CD8-positive, alpha-beta memory T cell (primary cell): ENCODE measurements around the gene ZNF705A. TPM values are rescaled to one million over a fixed set of nuclear protein-coding genes. Genes with fewer than 3 reads are reported as not detected.
"Not testable (repeated sequence)": the region's sequence is repeated elsewhere in the genome, so short reads cannot be mapped to it uniquely, and the experiment has no call there.

Experiments used
- CTCF ChIA-PET: fragments of 350-600 bp; sonication (Branson Sonifier 250); formaldehyde crosslinking; loops from one replicate; lab custom pipeline; 2021; ENCODE audit warnings: antibody characterized with exemption; lab: Charles Lee
- POLR2A ChIA-PET: fragments of 350-600 bp; sonication (Branson Sonifier 250); formaldehyde crosslinking; loops from one replicate; lab custom pipeline; 2021; ENCODE audit warnings: antibody characterized with exemption; lab: Charles Lee
- DNase-seq, 5 donors: peaks; one replicate each; pipeline versions ENCODE4 v3.0.0 to v3.0.0-alpha.2; 2020 to 2022; ENCODE audit warnings: mixed read lengths in 1 of 5
- H3K27ac ChIP-seq: one replicate; pipeline ENCODE4 v1.7.0; 2013; ENCODE audit warnings: low read depth, mild to moderate bottlenecking, low read length, moderate library complexity
- H3K27me3 ChIP-seq: 2 replicates; pipeline ENCODE4 v1.7.0; 2013; ENCODE audit warnings: low read length, mild to moderate bottlenecking; ENCODE audit not compliant: insufficient read depth, poor library complexity, severe bottlenecking
- H3K36me3 ChIP-seq: 2 replicates; pipeline ENCODE4 v1.7.0; 2013; ENCODE audit warnings: mild to moderate bottlenecking, low read length, moderate library complexity; ENCODE audit not compliant: insufficient read depth
- H3K4me1 ChIP-seq: 2 replicates; pipeline ENCODE4 v1.7.0; 2013; ENCODE audit warnings: mild to moderate bottlenecking, low read length, moderate library complexity; ENCODE audit not compliant: insufficient read depth
- H3K4me3 ChIP-seq: 2 replicates; pipeline ENCODE4 v1.7.0; 2013; ENCODE audit warnings: mild to moderate bottlenecking, low read length
- H3K9me3 ChIP-seq: 2 replicates; pipeline ENCODE4 v1.7.0; 2013; ENCODE audit warnings: mild to moderate bottlenecking, low read length
- H3K27ac Mint-ChIP-seq, 8 donors: one replicate each; pipeline ENCODE4 v1.8.0; 2020 to 2021; ENCODE audit warnings: mixed read lengths in 8 of 8, mild to moderate bottlenecking in 6 of 8, inconsistent platforms in 3 of 8, moderate library complexity in 3 of 8
- H3K27me3 Mint-ChIP-seq, 2 donors: one replicate each; pipeline ENCODE4 v1.8.0; 2020 to 2021; ENCODE audit warnings: mixed read lengths in 2 of 2, mild to moderate bottlenecking in 1 of 2, moderate library complexity in 1 of 2
- H3K36me3 Mint-ChIP-seq, 3 donors: one replicate each; pipeline ENCODE4 v1.8.0; 2020 to 2021; ENCODE audit warnings: mixed read lengths in 3 of 3, inconsistent platforms in 1 of 3, mild to moderate bottlenecking in 1 of 3
- H3K4me1 Mint-ChIP-seq, 3 donors: one replicate each; pipeline ENCODE4 v1.8.0; 2020 to 2021; ENCODE audit warnings: mixed read lengths in 3 of 3, inconsistent platforms in 1 of 3, mild to moderate bottlenecking in 1 of 3
- H3K4me3 Mint-ChIP-seq, 7 donors: one replicate each; pipeline ENCODE4 v1.8.0; 2020 to 2021; ENCODE audit warnings: mixed read lengths in 7 of 7, mild to moderate bottlenecking in 6 of 7, moderate library complexity in 4 of 7, inconsistent platforms in 2 of 7
- H3K9me3 Mint-ChIP-seq, 5 donors: one replicate each; pipeline ENCODE4 v1.8.0; 2020 to 2022; ENCODE audit warnings: mixed read lengths in 5 of 5, mild to moderate bottlenecking in 3 of 5, moderate library complexity in 2 of 5, inconsistent platforms in 1 of 5
- polyA plus RNA-seq: library from polyadenylated mRNA; unstranded; fragments of 300-500 nt; fragmentation: Illumina TruSeq; gene quantifications from one replicate; pipeline ENCODE4 v1.2.3, GENCODE V29; 2021
- total RNA-seq, 2 experiments: library from RNA; stranded (reverse); gene quantifications; one replicate each; pipeline ENCODE4 v1.2.3, GENCODE V29; 2021

ZNF705A gene
- total and polyA plus RNA-seq, 3 experiments from 2014 or later: 0.07 TPM; not detected in 2

DNA sequence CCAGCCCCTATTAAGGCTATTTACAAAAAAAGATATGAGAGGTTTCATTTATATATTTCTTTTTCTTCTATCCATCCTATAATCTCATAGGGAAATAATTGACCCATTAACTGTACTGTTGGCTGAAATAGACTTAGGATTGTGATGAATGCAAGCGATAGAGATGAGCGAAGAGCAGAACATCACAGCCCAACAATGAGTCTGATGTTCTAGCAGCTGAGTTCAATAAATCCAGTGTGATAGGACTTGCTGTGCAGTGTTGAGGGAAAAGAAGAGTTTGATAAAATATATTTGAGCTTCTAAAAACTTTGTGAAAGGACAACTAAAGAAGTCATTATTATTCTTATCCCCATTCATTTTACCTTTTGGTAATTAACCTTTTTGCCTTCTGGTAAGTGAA, 16.1 kb downstream of the ZNF705A start:
- H3K36me3 Mint-ChIP-seq, H3K9me3 Mint-ChIP-seq, H3K4me3 ChIP-seq, H3K27ac ChIP-seq, H3K36me3 ChIP-seq, H3K4me1 Mint-ChIP-seq, POLR2A ChIA-PET, H3K9me3 ChIP-seq, H3K27me3 ChIP-seq, DNase-seq, CTCF ChIA-PET, H3K4me1 ChIP-seq, H3K27ac Mint-ChIP-seq, H3K4me3 Mint-ChIP-seq: not testable (repeated sequence)
- peaks cover 0 to 25% of the 10 kb centered on the region in 2 donors for H3K27me3 Mint-ChIP-seq

DNA sequence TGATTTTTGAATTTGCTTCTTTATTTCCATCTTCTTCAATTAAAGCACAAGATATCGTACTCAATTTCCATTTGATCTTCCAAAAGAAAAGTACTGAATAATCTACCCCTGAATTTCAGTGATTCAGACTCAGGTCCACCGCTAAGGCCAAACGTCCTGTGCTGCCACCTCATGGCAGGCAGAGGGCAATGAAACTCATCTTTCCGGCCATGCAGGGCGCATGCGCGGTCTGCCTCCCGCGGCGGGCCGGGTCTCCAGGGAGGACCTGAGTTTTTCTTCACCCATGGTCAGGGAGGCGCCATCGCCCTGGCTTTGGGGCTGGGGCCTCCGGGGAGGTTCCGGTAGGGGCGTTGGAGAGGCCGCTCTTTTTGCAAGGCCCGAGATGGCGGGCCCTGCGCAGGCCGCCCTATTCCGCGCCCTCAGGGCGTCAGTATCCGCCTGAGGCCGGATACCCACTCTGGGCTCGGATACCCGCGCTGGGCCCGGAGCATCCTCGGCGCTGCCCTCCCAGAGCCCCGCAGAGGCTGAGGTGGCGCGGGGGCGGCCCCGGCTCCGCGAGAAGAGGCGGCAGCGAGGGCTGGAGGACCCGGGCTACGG, 23.3 kb downstream of the ZNF705A start:
- POLR2A ChIA-PET, H3K4me1 ChIP-seq: not testable (repeated sequence)
- peak overlapping the region; percentile 25 to 88 (median 68) for H3K27ac Mint-ChIP-seq

DNA sequence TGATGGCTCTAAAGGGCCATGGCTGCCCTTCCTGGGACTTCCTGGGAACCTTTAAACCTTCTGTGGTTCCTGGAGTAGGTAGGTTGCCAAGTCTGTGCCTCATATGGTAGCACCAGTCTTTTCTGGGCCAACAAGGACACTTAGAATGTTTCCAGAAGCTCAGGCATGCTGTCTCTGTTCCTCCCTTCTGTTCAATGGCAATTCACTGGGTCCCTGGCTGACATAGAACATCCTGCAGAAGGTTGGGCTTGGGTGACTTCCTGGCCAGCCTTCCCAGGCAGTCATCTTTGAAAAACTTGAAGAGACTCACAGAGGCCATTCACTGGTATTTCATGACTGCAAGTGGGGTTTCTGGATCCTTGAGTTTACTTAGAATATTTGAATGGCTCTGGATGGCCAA, 24.5 kb downstream of the ZNF705A start:
- Mint-ChIP-seq H3K27ac (peak overlapping the region in 7 of 8 donors; percentile 29 to 80 (median 68)), H3K4me1 (peaks cover 11 to 18% (median 17%) of the 10 kb centered on the region in 3 donors), H3K4me3 (peak overlapping the region; percentile 63 to 88 (median 73))
- H3K4me1 ChIP-seq, H3K27ac ChIP-seq, H3K9me3 Mint-ChIP-seq, H3K27me3 Mint-ChIP-seq, H3K36me3 Mint-ChIP-seq, CTCF ChIA-PET, H3K27me3 ChIP-seq, H3K9me3 ChIP-seq, H3K4me3 ChIP-seq, H3K36me3 ChIP-seq: not testable (repeated sequence)
- POLR2A ChIA-PET: interaction anchor here (0.6 kb wide), 1 partner anchor 396 kb away, joined by 3 read pairs; no protein-coding TSS in a partner anchor
- peak in 1 of 5 donors; percentile 0 for DNase-seq

More for the DNA sequence above, 23.3 kb downstream of the ZNF705A start:
- Mint-ChIP-seq H3K4me1 (peaks cover 11 to 18% (median 17%) of the 10 kb centered on the region in 3 donors), H3K4me3 (peak overlapping the region; percentile 77 to 93 (median 82))
- peak overlapping the region; percentile 61 for H3K27ac ChIP-seq
- H3K36me3 Mint-ChIP-seq, H3K9me3 ChIP-seq, H3K27me3 Mint-ChIP-seq, H3K27me3 ChIP-seq, CTCF ChIA-PET, H3K9me3 Mint-ChIP-seq, H3K36me3 ChIP-seq: not testable (repeated sequence)
- peak; percentile 49 to 90 (median 84) for DNase-seq
- H3K4me3 ChIP-seq: peak overlapping the region; percentile 50

DNA sequence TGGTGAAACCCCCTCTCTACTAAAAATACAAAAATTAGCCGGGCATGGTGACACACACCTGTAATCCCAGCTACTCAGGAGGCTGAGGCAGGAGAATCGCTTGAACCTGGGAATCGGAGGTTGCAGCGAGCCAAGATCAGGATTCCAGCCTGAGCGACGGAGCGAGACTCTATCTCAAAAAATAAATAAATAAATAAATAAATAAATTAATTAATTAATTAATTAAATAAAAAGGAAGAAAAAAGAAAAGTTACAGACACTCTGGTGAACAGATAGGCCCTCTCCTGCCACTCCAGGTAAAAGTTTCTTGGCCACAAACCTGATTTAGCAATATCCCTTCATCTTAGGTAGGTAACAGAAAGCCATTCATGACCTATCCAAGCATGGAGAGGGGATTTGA, 26.1 kb downstream of the ZNF705A start:
- H3K27ac ChIP-seq, H3K27me3 ChIP-seq, H3K4me3 Mint-ChIP-seq, H3K4me1 ChIP-seq, POLR2A ChIA-PET, H3K9me3 Mint-ChIP-seq, H3K9me3 ChIP-seq, H3K27me3 Mint-ChIP-seq, H3K36me3 ChIP-seq, DNase-seq, CTCF ChIA-PET, H3K36me3 Mint-ChIP-seq, H3K27ac Mint-ChIP-seq, H3K4me3 ChIP-seq: not testable (repeated sequence)
- peaks cover 11 to 18% (median 17%) of the 10 kb centered on the region in 3 donors for H3K4me1 Mint-ChIP-seq

DNA sequence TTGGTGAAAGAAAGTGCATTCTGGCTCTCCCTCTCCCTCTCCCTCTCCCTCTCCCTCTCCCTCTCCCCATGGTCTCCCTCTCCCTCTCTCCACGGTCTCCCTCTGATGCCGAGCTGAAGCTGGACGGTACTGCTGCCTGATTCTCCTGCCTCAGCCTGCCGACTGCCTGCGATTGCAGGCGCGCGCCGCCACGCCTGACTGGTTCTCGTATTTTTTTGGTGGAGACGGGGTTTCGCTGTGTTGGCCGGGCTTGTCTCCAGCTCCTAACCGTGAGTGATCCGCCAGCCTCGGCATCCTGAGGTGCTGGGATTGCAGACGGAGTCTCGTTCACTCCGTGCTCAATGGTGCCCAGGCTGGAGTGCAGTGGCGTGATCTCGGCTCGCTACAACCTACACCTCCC, 26.5 kb downstream of the ZNF705A start:
- DNase-seq, CTCF ChIA-PET, H3K27ac ChIP-seq, H3K9me3 Mint-ChIP-seq, POLR2A ChIA-PET, H3K27me3 ChIP-seq, H3K4me3 ChIP-seq, H3K4me3 Mint-ChIP-seq, H3K36me3 Mint-ChIP-seq, H3K4me1 ChIP-seq, H3K27me3 Mint-ChIP-seq, H3K9me3 ChIP-seq, H3K27ac Mint-ChIP-seq, H3K36me3 ChIP-seq: not testable (repeated sequence)
- peaks cover 11 to 18% (median 17%) of the 10 kb centered on the region in 3 donors for H3K4me1 Mint-ChIP-seq

DNA sequence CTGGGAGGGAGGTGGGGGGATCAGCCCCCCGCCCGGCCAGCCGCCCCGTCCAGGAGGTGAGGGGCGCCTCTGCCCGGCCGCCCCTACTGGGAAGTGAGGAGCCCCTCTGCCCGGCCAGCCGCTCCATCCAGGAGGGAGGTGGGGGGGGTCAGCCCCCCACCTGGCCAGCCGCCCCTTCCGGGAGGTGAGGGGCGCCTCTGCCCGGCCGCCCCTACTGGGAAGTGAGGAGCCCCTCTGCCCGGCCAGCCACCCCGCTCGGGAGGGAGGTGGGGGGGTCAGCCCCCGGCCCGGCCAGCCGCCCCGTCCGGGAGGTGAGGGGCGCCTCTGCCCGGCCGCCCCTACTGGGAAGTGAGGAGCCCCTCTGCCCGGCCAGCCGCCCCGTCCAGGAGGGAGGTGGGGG, 27.4 kb downstream of the ZNF705A start:
- H3K9me3 ChIP-seq, H3K36me3 ChIP-seq, H3K4me3 ChIP-seq, H3K27me3 ChIP-seq, H3K27me3 Mint-ChIP-seq, POLR2A ChIA-PET, H3K27ac ChIP-seq, H3K36me3 Mint-ChIP-seq, H3K9me3 Mint-ChIP-seq, CTCF ChIA-PET, H3K27ac Mint-ChIP-seq, H3K4me1 ChIP-seq, H3K4me3 Mint-ChIP-seq, DNase-seq: not testable (repeated sequence)
- peaks cover 11 to 18% (median 17%) of the 10 kb centered on the region in 3 donors for H3K4me1 Mint-ChIP-seq

DNA sequence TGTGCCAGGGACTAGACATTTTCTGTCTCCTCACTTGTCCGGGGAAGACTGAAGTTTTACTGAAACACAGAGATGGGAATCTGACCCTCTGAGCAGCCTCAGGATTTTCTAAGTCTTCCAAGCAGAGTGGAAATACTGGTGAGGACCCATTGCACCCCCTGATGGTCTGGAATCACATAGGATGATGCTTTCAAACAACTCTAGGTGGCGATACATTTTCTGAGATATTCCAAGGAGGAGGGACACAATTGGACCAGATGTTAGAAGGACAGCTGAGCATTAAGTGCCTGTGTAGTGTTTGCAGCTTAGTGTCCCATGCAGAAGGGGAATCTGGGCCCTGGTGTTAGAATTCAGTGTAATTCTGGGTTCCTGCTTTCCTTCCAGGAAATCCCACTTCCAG, 31.3 kb downstream of the ZNF705A start:
- POLR2A ChIA-PET, H3K4me3 Mint-ChIP-seq, H3K27me3 Mint-ChIP-seq, DNase-seq, CTCF ChIA-PET, H3K4me3 ChIP-seq, H3K9me3 ChIP-seq, H3K27ac ChIP-seq, H3K36me3 ChIP-seq, H3K4me1 ChIP-seq, H3K27ac Mint-ChIP-seq, H3K9me3 Mint-ChIP-seq, H3K36me3 Mint-ChIP-seq, H3K4me1 Mint-ChIP-seq, H3K27me3 ChIP-seq: not testable (repeated sequence)

DNA sequence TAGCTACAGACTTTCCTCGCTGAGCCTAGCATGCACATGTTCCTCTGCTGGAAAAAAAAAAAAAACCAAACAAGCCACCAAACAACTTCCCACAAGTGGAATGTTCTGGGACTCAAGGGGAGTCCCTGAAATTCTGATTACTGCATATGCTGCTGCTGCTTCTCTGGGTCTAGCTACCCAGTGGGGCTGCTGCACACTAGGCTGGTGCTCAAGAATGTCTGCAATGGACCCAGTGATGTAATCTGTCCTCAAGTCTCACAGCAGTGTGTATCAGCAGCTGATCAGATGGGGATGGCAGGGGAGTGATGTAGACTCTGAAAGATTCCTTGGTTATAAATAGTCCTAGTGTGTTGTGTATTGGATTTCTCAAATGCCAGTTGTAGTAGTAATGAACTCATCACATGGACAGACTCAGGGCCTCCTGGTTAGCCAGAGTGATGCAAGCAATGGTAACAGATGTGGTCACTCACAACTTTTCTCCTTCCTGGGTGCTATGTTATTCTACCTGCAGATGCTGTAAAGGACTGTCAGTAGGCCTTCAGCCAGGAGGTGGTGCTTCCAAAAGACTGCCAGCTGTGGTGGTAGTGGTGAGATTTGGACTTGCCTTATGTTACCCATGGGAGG, 41.0 kb downstream of the ZNF705A start:
- DNase-seq, H3K4me3 ChIP-seq, H3K27me3 ChIP-seq, H3K27ac ChIP-seq, H3K27ac Mint-ChIP-seq, POLR2A ChIA-PET, H3K9me3 Mint-ChIP-seq, H3K4me3 Mint-ChIP-seq, H3K4me1 Mint-ChIP-seq, H3K27me3 Mint-ChIP-seq, H3K4me1 ChIP-seq, CTCF ChIA-PET, H3K9me3 ChIP-seq, H3K36me3 ChIP-seq: not testable (repeated sequence)
- peaks cover 10 to 19% (median 11%) of the 10 kb centered on the region in 3 donors for H3K36me3 Mint-ChIP-seq
